Hepatocyte (in vitro differentiated cells): ENCODE measurements around the gene PEAK1.

Experiments
- EZH2 ChIP-seq: fragments of 200-600 bp; sonication (generic); IDR thresholded peaks from 2 replicates; pipeline ENCODE4 v1.6.1; 2016; ENCODE audit warnings: antibody characterized with exemption, mild to moderate bottlenecking, borderline replicate concordance
- EZH2phosphoT487 ChIP-seq: fragments of 200-600 bp; sonication (generic); IDR thresholded peaks from one replicate; pipeline ENCODE4 v1.6.1; 2018; ENCODE audit warnings: antibody characterized with exemption, mild to moderate bottlenecking, low read depth, moderate library complexity; ENCODE audit not compliant: unreplicated experiment, severe bottlenecking
- TF ChIP-seq, protein P1 (sequence below): fragments of 200-600 bp; sonication (generic); IDR thresholded peaks from 2 replicates; pipeline ENCODE4 v1.5.1; 2016; ENCODE audit warnings: antibody characterized with exemption, mild to moderate bottlenecking; ENCODE audit not compliant: poor library complexity

DNA sequence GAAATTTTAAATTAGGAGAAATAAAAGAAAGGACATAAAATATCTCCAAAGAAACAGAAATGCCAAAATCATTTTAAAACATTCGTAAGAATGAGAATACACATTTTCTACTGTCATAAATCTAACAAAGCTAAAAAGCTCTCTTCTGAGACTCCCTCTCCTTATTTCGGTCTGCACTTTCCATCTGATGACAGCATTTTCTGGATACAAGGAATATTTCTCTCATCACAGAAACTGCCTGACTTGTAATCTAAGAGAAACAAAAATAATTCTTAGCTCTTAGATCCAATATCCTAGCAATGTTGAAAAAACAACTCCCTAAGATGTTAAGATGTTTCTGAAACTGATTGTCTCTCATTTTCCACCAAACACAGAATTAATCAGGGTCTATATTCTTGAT is 93.5 kb downstream of the PEAK1 start:
- TF ChIP-seq EZH2 (no peak), EZH2phosphoT487 (no peak)
- TF ChIP-seq, protein P1, sequence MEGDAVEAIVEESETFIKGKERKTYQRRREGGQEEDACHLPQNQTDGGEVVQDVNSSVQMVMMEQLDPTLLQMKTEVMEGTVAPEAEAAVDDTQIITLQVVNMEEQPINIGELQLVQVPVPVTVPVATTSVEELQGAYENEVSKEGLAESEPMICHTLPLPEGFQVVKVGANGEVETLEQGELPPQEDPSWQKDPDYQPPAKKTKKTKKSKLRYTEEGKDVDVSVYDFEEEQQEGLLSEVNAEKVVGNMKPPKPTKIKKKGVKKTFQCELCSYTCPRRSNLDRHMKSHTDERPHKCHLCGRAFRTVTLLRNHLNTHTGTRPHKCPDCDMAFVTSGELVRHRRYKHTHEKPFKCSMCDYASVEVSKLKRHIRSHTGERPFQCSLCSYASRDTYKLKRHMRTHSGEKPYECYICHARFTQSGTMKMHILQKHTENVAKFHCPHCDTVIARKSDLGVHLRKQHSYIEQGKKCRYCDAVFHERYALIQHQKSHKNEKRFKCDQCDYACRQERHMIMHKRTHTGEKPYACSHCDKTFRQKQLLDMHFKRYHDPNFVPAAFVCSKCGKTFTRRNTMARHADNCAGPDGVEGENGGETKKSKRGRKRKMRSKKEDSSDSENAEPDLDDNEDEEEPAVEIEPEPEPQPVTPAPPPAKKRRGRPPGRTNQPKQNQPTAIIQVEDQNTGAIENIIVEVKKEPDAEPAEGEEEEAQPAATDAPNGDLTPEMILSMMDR: no peak
